CD4-positive, alpha-beta memory T cell (primary cell): Measurements from ENCODE around the gene CRYGS. TPM values are rescaled to one million over a fixed set of nuclear protein-coding genes. Genes with fewer than 3 reads are reported as not detected.
A peak's percentile ranks its signal among the peaks of the same experiment; 100 is the strongest.

Experiments used
- CTCF ChIA-PET: fragments of 350-600 bp; sonication (Branson Sonifier 250); formaldehyde crosslinking; loops from one replicate; lab custom pipeline; 2021; ENCODE audit warnings: inconsistent platforms; ENCODE audit not compliant: partially characterized antibody; lab: Charles Lee
- POLR2A ChIA-PET: fragments of 350-600 bp; sonication (Branson Sonifier 250); formaldehyde crosslinking; loops from one replicate; lab custom pipeline; 2021; ENCODE audit not compliant: partially characterized antibody; lab: Charles Lee
- DNase-seq, 5 donors: peaks; one replicate each; pipeline versions ENCODE4 v3.0.0 to v3.0.0-alpha.2; 2020 to 2022; ENCODE audit warnings: mixed read lengths in 1 of 5
- H3K27ac ChIP-seq: one replicate; pipeline ENCODE4 v1.7.0; 2013; ENCODE audit warnings: low read depth, low read length
- H3K27me3 ChIP-seq: 2 replicates; pipeline ENCODE4 v1.7.0; 2013; ENCODE audit warnings: mild to moderate bottlenecking, low read length, moderate library complexity; ENCODE audit not compliant: insufficient read depth
- H3K36me3 ChIP-seq: 2 replicates; pipeline ENCODE4 v1.7.0; 2013; ENCODE audit warnings: mild to moderate bottlenecking, low read length, moderate library complexity; ENCODE audit not compliant: insufficient read depth
- H3K4me1 ChIP-seq: 2 replicates; pipeline ENCODE4 v1.7.0; 2013; ENCODE audit warnings: mild to moderate bottlenecking, low read length, moderate library complexity; ENCODE audit not compliant: insufficient read depth
- H3K4me3 ChIP-seq, 2 donors: one replicate each; pipeline ENCODE4 v1.7.0; 2013; ENCODE audit warnings: low read length in 2 of 2, mild to moderate bottlenecking in 1 of 2
- H3K9me3 ChIP-seq, 2 donors: one replicate each; pipeline ENCODE4 v1.7.0; 2013; ENCODE audit warnings: low read length in 2 of 2, control low read depth in 1 of 2; ENCODE audit not compliant: control insufficient read depth in 1 of 2
- H3K27ac Mint-ChIP-seq, 7 donors: one replicate each; pipeline ENCODE4 v1.8.0; 2020 to 2021; ENCODE audit warnings: mixed read lengths in 7 of 7, mild to moderate bottlenecking in 6 of 7, inconsistent platforms in 3 of 7, moderate library complexity in 3 of 7
- H3K27me3 Mint-ChIP-seq, 2 donors: one replicate each; pipeline ENCODE4 v1.8.0; 2020 to 2021; ENCODE audit warnings: mixed read lengths in 2 of 2
- H3K36me3 Mint-ChIP-seq, 2 donors: one replicate each; pipeline ENCODE4 v1.8.0; 2020 to 2021; ENCODE audit warnings: mixed read lengths in 2 of 2, inconsistent platforms in 1 of 2, mild to moderate bottlenecking in 1 of 2
- H3K4me1 Mint-ChIP-seq, 4 donors: one replicate each; pipeline ENCODE4 v1.8.0; 2020 to 2021; ENCODE audit warnings: mixed read lengths in 4 of 4, mild to moderate bottlenecking in 1 of 4
- H3K4me3 Mint-ChIP-seq, 8 donors: one replicate each; pipeline ENCODE4 v1.8.0; 2020 to 2021; ENCODE audit warnings: mixed read lengths in 8 of 8, mild to moderate bottlenecking in 7 of 8, moderate library complexity in 6 of 8, inconsistent platforms in 3 of 8
- H3K9me3 Mint-ChIP-seq, 8 donors: one replicate each; pipeline ENCODE4 v1.8.0; 2020 to 2021; ENCODE audit warnings: mixed read lengths in 8 of 8, mild to moderate bottlenecking in 5 of 8, inconsistent platforms in 3 of 8, moderate library complexity in 1 of 8
- intact Hi-C: fragments of 100-400 bp; cut with micrococcal nuclease; formaldehyde crosslinking; loops from one replicate; pipeline ENCODE4 v1.15.1; 2023
- polyA plus RNA-seq, 2 donors: library from polyadenylated mRNA; unstranded; fragments of 300-500 nt; fragmentation: Illumina TruSeq; gene quantifications; one replicate each; pipeline ENCODE4 v1.2.3, GENCODE V29; 2021
- total RNA-seq, 2 experiments: library from RNA; stranded (reverse); gene quantifications; one replicate each; pipeline ENCODE4 v1.2.3, GENCODE V29; 2021

The CRYGS gene
- total RNA-seq (10 to 100 TPM; 12.1 to 12.6 TPM), polyA plus RNA-seq (1 to 10 TPM in 1 of 2 donors, not detected in 1; 1.2 TPM)

DNA sequence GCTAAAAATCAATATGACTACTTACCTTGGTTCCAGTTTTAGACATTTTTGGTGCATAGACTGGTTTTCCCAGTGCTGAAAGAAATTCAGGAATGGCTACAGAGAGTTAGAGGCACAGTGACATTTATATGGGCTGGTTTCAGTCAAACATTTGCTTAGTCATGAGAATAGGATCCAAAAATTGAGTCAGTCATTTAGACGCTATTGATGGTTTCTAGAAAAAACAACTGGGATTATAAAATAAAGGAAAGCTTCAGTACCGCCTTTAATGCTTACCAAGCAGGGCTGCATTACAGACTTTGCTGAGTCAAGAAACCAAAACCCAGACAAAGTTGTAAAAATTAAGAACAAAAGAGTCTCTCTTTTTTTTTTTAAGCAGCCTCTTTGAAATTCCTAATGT, at the start of gene CRYGS:
TSS of gene CRYGS (minus strand) at position 100 of the 400 bp plus-strand sequence. CDS start at position 46, 54 bp downstream.
- ChIA-PET CTCF (interaction anchor here (0.7 to 1.9 kb wide), 5 partner anchors 9 to 1299 kb away, joined by 3 to 6 read pairs (median 3); no protein-coding TSS in a partner anchor), POLR2A (no interaction called here)
- Mint-ChIP-seq H3K27ac (peak within 1 kb of the TSS in 4 of 7 donors; percentile 11 to 50 (median 28)), H3K4me3 (no peak within 1 kb of the TSS), H3K4me1 (peaks cover 5 to 10% (median 7%) of the 10 kb centered on the region in 4 donors), H3K36me3 (peaks cover 11 to 21% of the 10 kb centered on the region in 2 donors), H3K9me3 (no peaks in the 10 kb centered on the region), H3K27me3 (no peaks in the 10 kb centered on the region)
- no peaks in the 10 kb centered on the region for H3K27me3 ChIP-seq
- no peak for DNase-seq
- intact Hi-C loops = no loop called here
- no peaks in the 10 kb centered on the region for H3K9me3 ChIP-seq
- H3K4me3 ChIP-seq = no peak within 1 kb of the TSS
- H3K4me1 ChIP-seq = peaks cover 9% of the 10 kb centered on the region
- H3K27ac ChIP-seq = no peak within 1 kb of the TSS
- H3K36me3 ChIP-seq = peaks cover 1% of the 10 kb centered on the region

DNA sequence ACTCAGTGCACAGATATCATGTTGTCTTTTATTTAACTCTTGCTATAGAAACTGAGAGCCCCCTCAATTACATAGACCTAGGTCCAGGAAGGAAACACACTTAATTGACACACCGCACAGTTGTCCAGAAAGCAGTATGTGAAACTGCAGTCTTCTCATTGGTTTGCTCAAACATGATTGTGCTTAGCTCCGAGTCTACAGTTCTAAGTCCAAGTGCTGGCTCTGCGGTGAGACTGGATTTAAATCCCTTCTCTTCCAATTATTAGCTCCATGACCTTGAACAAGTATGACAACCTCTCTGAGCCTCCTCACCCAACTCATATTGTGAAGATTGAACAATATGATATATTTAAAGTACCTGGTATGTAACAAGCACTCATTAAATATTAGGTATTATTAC, 49.7 kb upstream of the CRYGS start:
- ChIA-PET POLR2A (no interaction called here), CTCF (interaction anchor here (24.2 kb wide), 1 partner anchor 19 kb away, joined by 255 read pairs; the partner anchor contains the start of gene AHSG)
- no peaks in the 10 kb centered on the region for H3K36me3 Mint-ChIP-seq
- H3K27me3 ChIP-seq = no peaks in the 10 kb centered on the region
- intact Hi-C loops = no loop called here
- H3K4me1 Mint-ChIP-seq = peaks cover 7 to 21% (median 15%) of the 10 kb centered on the region in 4 donors
- H3K4me3 ChIP-seq = no peak overlapping the region
- no peak for DNase-seq
- no peak overlapping the region for H3K27ac ChIP-seq
- peaks cover 14% of the 10 kb centered on the region for H3K4me1 ChIP-seq
- no peaks in the 10 kb centered on the region for H3K9me3 Mint-ChIP-seq
- H3K27ac Mint-ChIP-seq = no peak overlapping the region
- H3K36me3 ChIP-seq = no peaks in the 10 kb centered on the region
- H3K4me3 Mint-ChIP-seq = no peak overlapping the region
- H3K9me3 ChIP-seq = no peaks in the 10 kb centered on the region
- peaks cover 0 to 2% of the 10 kb centered on the region in 2 donors for H3K27me3 Mint-ChIP-seq

DNA sequence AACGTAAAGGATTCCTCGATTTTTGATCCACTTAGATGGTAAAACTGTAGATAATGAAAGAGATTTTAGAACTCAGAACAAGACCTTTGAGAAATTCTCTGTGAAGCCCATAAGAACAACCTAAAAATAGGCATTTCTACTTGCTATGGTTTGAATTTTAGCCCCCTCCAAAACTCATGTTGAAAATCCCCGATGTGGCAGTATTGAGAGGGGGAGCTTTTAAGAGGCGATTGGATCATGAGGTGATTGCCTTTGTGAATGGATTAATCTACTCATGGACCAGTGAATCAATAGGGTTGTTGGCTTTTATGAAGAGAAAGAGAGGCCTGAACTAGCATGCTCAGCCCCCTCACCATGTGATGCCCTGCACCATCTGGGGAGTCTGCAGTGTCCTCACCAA, 48.5 kb upstream of the CRYGS start:
- Mint-ChIP-seq H3K36me3 (no peaks in the 10 kb centered on the region), H3K27ac (no peak overlapping the region), H3K4me1 (peaks cover 7 to 23% (median 16%) of the 10 kb centered on the region in 4 donors), H3K4me3 (no peak overlapping the region), H3K27me3 (peaks cover 0 to 2% of the 10 kb centered on the region in 2 donors), H3K9me3 (no peaks in the 10 kb centered on the region)
- no peaks in the 10 kb centered on the region for H3K36me3 ChIP-seq
- POLR2A ChIA-PET = no interaction called here
- CTCF ChIA-PET = interaction anchor here (24.2 kb wide), 1 partner anchor 20 kb away, joined by 255 read pairs; the partner anchor contains the start of gene AHSG
- no peak for DNase-seq
- peaks cover 14% of the 10 kb centered on the region for H3K4me1 ChIP-seq
- intact Hi-C loops = no loop called here
- H3K9me3 ChIP-seq = no peaks in the 10 kb centered on the region
- no peak overlapping the region for H3K27ac ChIP-seq
- H3K27me3 ChIP-seq = no peaks in the 10 kb centered on the region
- no peak overlapping the region for H3K4me3 ChIP-seq

DNA sequence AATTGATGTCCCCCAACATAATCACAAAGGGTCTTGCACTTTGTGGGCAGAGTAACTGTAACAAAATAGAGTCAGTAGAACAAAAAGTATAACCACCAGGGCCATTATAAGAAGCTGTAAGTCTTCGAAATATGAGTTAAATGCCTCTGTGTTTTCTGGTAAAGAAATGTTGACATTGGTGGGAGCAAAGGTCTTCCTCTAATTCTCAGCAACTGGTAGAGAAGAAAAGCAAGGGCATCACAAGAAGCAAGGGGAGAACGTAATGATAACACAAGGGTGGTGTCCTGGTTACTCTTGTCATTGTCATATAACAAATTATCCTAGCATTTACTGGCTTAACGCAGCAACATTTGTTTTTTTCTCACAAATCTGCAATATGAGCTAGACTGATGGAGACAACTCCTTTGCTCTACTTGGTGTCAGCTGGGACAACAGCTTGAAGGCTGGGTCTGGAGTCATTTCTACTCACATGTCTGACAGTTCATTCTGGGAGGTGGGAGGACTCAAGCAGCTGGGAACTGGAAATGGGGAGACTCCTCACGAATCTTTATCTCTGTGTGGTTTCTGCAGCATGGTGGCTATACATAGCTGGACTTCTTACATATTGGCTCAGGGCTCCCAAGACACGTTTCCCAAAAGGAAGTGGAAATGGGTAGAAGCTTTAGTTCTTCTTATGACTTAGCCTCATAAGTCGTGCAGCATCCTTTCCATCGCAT, 46.6 kb upstream of the CRYGS start:
- Mint-ChIP-seq H3K4me3 (peak overlapping the region in 1 of 8 donors; percentile 37), H3K27ac (peak overlapping the region in 2 of 7 donors; percentile 12 to 28), H3K4me1 (peaks cover 7 to 23% (median 16%) of the 10 kb centered on the region in 4 donors), H3K36me3 (peaks cover 3 to 10% of the 10 kb centered on the region in 2 donors), H3K9me3 (no peaks in the 10 kb centered on the region), H3K27me3 (no peaks in the 10 kb centered on the region)
- Histone ChIP-seq H3K9me3 (no peaks in the 10 kb centered on the region), H3K4me1 (peaks cover 14% of the 10 kb centered on the region), H3K4me3 (no peak overlapping the region), H3K36me3 (no peaks in the 10 kb centered on the region), H3K27ac (no peak overlapping the region), H3K27me3 (no peaks in the 10 kb centered on the region)
- intact Hi-C loops = loop anchor here (1.0 to 2.0 kb wide), 2 partner anchors 20 to 27 kb away; partner anchors contain the start of gene DNAJB11
- POLR2A ChIA-PET = interaction anchor here (0.7 to 2.3 kb wide), 7 partner anchors 19 to 653 kb away, joined by 3 to 7 read pairs (median 3); partner anchors contain the start of genes DNAJB11, EIF4A2, TBCCD1 and TRA2B
- CTCF ChIA-PET = interaction anchor here (0.8 to 24.2 kb wide), 4 partner anchors 10 to 608 kb away, joined by 3 to 255 read pairs (median 4); partner anchors contain the start of gene AHSG
- no peak for DNase-seq

DNA sequence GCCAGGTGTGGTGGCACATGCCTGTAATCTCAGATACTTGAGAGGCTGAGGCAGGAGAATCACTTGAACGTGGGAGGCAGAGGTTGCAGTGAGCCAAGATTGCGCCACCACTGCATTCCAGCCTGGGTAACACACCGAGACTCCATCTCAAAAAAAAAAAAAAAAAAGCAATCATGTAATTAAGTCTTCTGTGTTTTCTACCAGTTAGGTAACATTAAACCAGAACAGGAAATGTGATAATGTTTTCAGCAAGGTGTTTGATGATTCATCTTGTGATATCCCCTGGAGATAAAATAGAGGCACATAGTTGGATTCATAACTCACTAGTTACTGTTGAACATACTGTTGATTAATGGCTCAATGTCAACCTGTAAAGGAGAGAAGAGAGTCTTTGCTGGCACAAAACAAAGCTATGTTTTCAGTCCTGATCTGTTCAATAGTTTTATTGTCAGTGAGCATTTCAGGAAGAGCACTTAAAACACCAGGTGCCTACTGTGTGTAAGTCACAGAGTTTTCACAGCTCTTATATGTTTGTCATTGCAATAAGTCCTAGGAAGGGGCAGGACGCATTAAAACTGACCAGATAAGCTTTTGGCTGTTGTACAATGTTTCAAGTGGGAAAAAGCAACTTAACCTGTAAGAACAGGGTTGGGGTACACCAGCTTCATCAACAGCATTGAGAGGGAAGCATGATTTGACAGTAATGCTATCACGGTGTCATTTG, 45.8 kb upstream of the CRYGS start:
- intact Hi-C loops = loop anchor here (1.0 to 2.0 kb wide), 2 partner anchors 19 to 27 kb away; partner anchors contain the start of gene DNAJB11
- peaks cover 14% of the 10 kb centered on the region for H3K4me1 ChIP-seq
- no peaks in the 10 kb centered on the region for H3K9me3 Mint-ChIP-seq

DNA sequence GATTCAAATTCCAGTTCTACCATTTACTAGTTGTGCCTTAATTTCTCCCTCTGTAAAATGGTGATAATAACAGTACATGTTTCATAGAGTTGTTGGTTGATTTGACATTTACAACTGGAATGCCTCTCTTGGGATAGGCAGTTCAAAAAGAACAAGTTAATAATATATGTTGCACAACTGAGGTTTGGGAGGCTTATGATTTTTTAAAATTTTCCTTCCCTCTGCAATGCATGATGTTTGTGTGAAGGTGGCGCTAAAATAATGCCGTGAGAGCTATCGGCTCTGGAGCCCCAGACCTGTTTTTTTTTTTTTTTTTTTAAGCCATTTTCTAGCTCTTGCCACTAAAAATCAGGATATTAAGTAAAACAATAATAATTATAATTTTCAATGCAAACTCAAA, 44.9 kb upstream of the CRYGS start:
- Histone ChIP-seq H3K9me3 (no peaks in the 10 kb centered on the region), H3K36me3 (peaks cover 9% of the 10 kb centered on the region), H3K4me1 (peaks cover 14% of the 10 kb centered on the region), H3K4me3 (no peak overlapping the region), H3K27ac (no peak overlapping the region), H3K27me3 (no peaks in the 10 kb centered on the region)
- Mint-ChIP-seq H3K27me3 (no peaks in the 10 kb centered on the region), H3K4me1 (peaks cover 8 to 23% (median 16%) of the 10 kb centered on the region in 4 donors), H3K27ac (no peak overlapping the region), H3K9me3 (no peaks in the 10 kb centered on the region), H3K36me3 (peaks cover 16 to 26% of the 10 kb centered on the region in 2 donors), H3K4me3 (no peak overlapping the region)
- ChIA-PET CTCF (interaction anchor here (1.1 to 24.2 kb wide), 2 partner anchors 19 to 24 kb away, joined by 4 to 255 read pairs; partner anchors contain the start of genes AHSG and DNAJB11), POLR2A (interaction anchor here (0.9 to 2.3 kb wide), 2 partner anchors 25 to 194 kb away, joined by 3 to 7 read pairs; partner anchors contain the start of gene EIF4A2)
- DNase-seq = no peak
- intact Hi-C loops = no loop called here

More for the DNA sequence above, 45.8 kb upstream of the CRYGS start:
- CTCF ChIA-PET = interaction anchor here (0.8 to 24.2 kb wide), 4 partner anchors 9 to 607 kb away, joined by 3 to 255 read pairs (median 4); partner anchors contain the start of genes AHSG and DNAJB11
- Mint-ChIP-seq H3K27me3 (no peaks in the 10 kb centered on the region), H3K36me3 (peaks cover 7 to 17% of the 10 kb centered on the region in 2 donors), H3K4me3 (peak overlapping the region in 2 of 8 donors; percentile 2 to 45), H3K4me1 (peaks cover 7 to 23% (median 16%) of the 10 kb centered on the region in 4 donors), H3K27ac (peak overlapping the region; percentile 19 to 85 (median 49))
- Histone ChIP-seq H3K9me3 (no peaks in the 10 kb centered on the region), H3K4me3 (no peak overlapping the region), H3K36me3 (peaks cover under 1% of the 10 kb centered on the region), H3K27me3 (no peaks in the 10 kb centered on the region), H3K27ac (no peak overlapping the region)
- POLR2A ChIA-PET = interaction anchor here (0.6 to 2.3 kb wide), 9 partner anchors 18 to 652 kb away, joined by 3 to 7 read pairs (median 3); partner anchors contain the start of genes DNAJB11, EIF4A2, TBCCD1 and TRA2B
- peak; percentile 14 to 47 (median 36) for DNase-seq
